ENCODE results near the gene FARP2. TPM values are rescaled to one million over a fixed set of nuclear protein-coding genes. Genes with fewer than 3 reads are reported as not detected.
"Not testable (repeated sequence)": the region's sequence is repeated elsewhere in the genome, so short reads cannot be mapped to it uniquely, and the experiment has no call there.

Gene FARP2
- polyA plus RNA-seq, 1 of the 3 experiments (the other 2 are of a cell fraction) = 11.5 TPM

DNA sequence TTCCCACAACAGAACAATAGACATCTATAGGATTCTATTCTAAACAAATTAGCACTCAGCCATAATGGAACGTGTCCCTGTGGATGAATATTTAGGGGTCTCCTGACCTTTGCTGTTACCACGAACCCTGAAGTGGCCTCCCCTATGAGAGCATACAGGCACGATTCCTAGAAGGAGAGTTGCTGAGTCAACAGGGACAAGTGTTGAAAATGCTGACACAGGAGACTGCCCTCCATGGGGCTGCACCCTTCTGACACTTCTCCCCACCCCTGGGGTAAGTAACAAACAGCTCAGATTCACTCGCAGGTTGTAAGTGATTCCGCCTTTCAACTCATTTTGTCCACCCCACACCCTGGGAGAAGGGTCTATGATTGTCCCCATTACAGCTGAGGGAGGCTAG lies 166.4 kb downstream of the FARP2 start:
- Histone ChIP-seq H3K9me3 (no peaks in the 10 kb centered on the region), H3K27ac (ENCODE audit: low read depth in 2 of 2, low read length in 1 of 2) (no peak overlapping the region), H3K4me1 (ENCODE audit: control insufficient read depth in 1 of 2, insufficient read depth in 2 of 2, low read depth in 1 of 2, low read length in 1 of 2) (no peaks in the 10 kb centered on the region), H3K4me3 (ENCODE audit: low read depth in 2 of 2, low read length in 1 of 2) (no peak overlapping the region), H4K20me1 (ENCODE audit: insufficient read depth) (no peaks in the 10 kb centered on the region), H3K9me2 (no peaks in the 10 kb centered on the region), H3K27me3 (ENCODE audit: insufficient read depth) (no peaks in the 10 kb centered on the region), H2AFZ (ENCODE audit: low read depth) (no peak overlapping the region), H3K4me2 (no peak overlapping the region), H3K79me2 (ENCODE audit: insufficient read depth) (no peaks in the 10 kb centered on the region), H3K36me3 (replicated peaks in 1 of 2; ENCODE audit: control insufficient read depth in 1 of 2, insufficient read depth in 2 of 2, low read length in 1 of 2) (no peaks in the 10 kb centered on the region), H3F3A (replicated peaks; ENCODE audit: insufficient read depth) (no peaks in the 10 kb centered on the region), H3K9ac (no peak overlapping the region)
- POLR2A ChIA-PET = no interaction called here
- WGBS (ENCODE audit: low lambda C conversion rate) = 83% methylated on average over 5 of the region's 5 CpGs
- CTCF ChIA-PET = no interaction called here
- TF ChIP-seq TCF12 (IDR thresholded peaks at IDR 0.05) (no peak), GABPA (IDR thresholded peaks at IDR 0.05; ENCODE audit: low read depth) (no peak)
- no peak for DNase-seq

DNA sequence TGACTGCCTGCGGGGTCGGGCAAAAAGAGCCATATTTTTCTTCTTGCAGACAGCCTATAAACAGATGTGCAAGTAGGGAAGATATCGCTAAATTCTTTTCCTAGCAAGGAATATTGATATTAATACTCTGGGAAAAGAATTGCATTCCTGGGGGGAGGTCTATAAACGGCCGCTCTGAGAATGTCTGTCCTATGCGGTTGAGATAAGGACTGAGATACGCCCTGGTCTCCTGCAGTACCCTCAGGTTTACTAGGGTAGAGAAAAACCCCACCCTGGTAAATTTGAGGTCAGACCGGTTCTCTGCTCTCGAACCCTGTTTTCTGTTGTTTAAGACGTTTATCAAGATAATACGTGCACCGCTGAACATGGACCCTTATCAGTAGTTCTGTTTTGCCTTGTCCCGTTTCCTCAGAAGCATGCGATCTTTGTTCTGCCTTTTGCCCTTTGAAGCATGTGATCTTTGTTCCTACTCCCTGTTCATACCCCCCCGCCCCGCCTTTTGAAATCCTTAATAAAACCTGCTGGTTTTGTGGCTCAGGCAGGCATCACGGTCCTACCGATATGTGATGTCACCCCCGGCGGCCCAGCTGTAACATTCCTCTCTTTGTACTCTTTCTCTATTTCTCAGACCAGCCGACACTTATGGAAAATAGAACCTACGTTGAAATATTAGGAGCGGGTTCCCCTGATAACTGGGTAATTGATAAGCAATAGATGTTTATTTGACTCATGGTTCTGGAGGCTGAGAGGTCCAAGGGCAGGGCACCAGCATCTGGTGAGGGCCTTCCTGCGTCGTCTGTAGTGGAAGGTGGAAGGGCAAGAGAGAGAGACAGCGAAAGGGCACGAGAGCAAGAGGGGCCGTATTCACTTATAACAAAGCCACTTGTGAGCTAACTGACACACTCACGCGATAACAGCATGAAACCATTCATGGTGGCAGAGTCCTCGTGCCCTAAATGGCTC lies 170.0 kb downstream of the FARP2 start:
- POLR2A ChIA-PET; DNase-seq; H2AFZ ChIP-seq (ENCODE audit: low read depth); H3K27me3 ChIP-seq (ENCODE audit: insufficient read depth); H3K4me2 ChIP-seq; H3K79me2 ChIP-seq (ENCODE audit: insufficient read depth); H3K4me1 ChIP-seq (ENCODE audit: control insufficient read depth in 1 of 2, insufficient read depth in 2 of 2, low read depth in 1 of 2, low read length in 1 of 2); H3K36me3 ChIP-seq (replicated peaks in 1 of 2; ENCODE audit: control insufficient read depth in 1 of 2, insufficient read depth in 2 of 2, low read length in 1 of 2); H3K9ac ChIP-seq; H4K20me1 ChIP-seq (ENCODE audit: insufficient read depth); H3K9me3 ChIP-seq; CTCF ChIA-PET; H3F3A ChIP-seq (replicated peaks; ENCODE audit: insufficient read depth); H3K9me2 ChIP-seq; H3K4me3 ChIP-seq (ENCODE audit: low read depth in 2 of 2, low read length in 1 of 2); H3K27ac ChIP-seq (ENCODE audit: low read depth in 2 of 2, low read length in 1 of 2): not testable (repeated sequence)
- 63% methylated on average over 31 of the region's 31 CpGs for WGBS (ENCODE audit: low lambda C conversion rate)

DNA sequence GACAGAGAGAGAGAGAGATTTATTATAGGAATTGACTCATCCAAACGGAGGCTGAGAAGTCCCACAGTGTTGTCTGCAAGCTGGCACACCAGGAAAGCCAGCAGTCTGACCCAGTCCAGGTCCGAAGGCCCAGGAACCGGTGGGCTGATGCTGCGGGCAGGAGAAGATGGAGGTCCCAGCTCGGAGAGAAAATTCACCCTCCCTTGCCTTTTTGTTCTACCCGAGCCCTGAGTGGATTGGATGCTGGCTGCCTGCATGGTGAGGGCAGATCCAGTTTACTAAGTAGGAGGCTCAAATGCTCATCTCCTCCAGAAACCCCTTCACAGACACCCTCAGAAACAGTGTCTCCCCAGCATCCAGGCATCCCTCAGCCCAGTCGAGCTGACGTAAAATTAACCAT lies 174.5 kb downstream of the FARP2 start:
- no peak overlapping the region for H3K4me3 ChIP-seq (ENCODE audit: low read depth in 2 of 2, low read length in 1 of 2)
- H3K9me2 ChIP-seq = no peaks in the 10 kb centered on the region
- TF ChIP-seq, protein P1, sequence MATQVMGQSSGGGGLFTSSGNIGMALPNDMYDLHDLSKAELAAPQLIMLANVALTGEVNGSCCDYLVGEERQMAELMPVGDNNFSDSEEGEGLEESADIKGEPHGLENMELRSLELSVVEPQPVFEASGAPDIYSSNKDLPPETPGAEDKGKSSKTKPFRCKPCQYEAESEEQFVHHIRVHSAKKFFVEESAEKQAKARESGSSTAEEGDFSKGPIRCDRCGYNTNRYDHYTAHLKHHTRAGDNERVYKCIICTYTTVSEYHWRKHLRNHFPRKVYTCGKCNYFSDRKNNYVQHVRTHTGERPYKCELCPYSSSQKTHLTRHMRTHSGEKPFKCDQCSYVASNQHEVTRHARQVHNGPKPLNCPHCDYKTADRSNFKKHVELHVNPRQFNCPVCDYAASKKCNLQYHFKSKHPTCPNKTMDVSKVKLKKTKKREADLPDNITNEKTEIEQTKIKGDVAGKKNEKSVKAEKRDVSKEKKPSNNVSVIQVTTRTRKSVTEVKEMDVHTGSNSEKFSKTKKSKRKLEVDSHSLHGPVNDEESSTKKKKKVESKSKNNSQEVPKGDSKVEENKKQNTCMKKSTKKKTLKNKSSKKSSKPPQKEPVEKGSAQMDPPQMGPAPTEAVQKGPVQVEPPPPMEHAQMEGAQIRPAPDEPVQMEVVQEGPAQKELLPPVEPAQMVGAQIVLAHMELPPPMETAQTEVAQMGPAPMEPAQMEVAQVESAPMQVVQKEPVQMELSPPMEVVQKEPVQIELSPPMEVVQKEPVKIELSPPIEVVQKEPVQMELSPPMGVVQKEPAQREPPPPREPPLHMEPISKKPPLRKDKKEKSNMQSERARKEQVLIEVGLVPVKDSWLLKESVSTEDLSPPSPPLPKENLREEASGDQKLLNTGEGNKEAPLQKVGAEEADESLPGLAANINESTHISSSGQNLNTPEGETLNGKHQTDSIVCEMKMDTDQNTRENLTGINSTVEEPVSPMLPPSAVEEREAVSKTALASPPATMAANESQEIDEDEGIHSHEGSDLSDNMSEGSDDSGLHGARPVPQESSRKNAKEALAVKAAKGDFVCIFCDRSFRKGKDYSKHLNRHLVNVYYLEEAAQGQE (IDR thresholded peaks at IDR 0.05; ENCODE audit: low read depth, low read length) = no peak
- TF ChIP-seq RFX5 (IDR thresholded peaks at IDR 0.05; ENCODE audit: low read length) (no peak), FOSL2 (IDR thresholded peaks at IDR 0.05; ENCODE audit: borderline replicate concordance, low read depth) (no peak), TAF1 (IDR thresholded peaks at IDR 0.05; ENCODE audit: borderline replicate concordance, low read depth, low read length) (no peak)
- TF ChIP-seq, protein P2, sequence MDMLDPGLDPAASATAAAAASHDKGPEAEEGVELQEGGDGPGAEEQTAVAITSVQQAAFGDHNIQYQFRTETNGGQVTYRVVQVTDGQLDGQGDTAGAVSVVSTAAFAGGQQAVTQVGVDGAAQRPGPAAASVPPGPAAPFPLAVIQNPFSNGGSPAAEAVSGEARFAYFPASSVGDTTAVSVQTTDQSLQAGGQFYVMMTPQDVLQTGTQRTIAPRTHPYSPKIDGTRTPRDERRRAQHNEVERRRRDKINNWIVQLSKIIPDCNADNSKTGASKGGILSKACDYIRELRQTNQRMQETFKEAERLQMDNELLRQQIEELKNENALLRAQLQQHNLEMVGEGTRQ (IDR thresholded peaks at IDR 0.05; ENCODE audit: borderline replicate concordance, low read depth, low read length) = no peak
- H3K79me2 ChIP-seq (ENCODE audit: insufficient read depth) = no peaks in the 10 kb centered on the region
- CTCF ChIA-PET = no interaction called here
- no peak for DNase-seq
- H3K9ac ChIP-seq = no peak overlapping the region
- no peaks in the 10 kb centered on the region for H3K9me3 ChIP-seq
- no peak overlapping the region for H3K27ac ChIP-seq (ENCODE audit: low read depth in 2 of 2, low read length in 1 of 2)
- no peak overlapping the region for H2AFZ ChIP-seq (ENCODE audit: low read depth)
- no peak overlapping the region for H3K4me2 ChIP-seq
- 57% methylated on average over 7 of the region's 8 CpGs for WGBS (ENCODE audit: low lambda C conversion rate)
- no peaks in the 10 kb centered on the region for H3K36me3 ChIP-seq (replicated peaks in 1 of 2; ENCODE audit: control insufficient read depth in 1 of 2, insufficient read depth in 2 of 2, low read length in 1 of 2)
- H3F3A ChIP-seq (replicated peaks; ENCODE audit: insufficient read depth) = no peaks in the 10 kb centered on the region
- POLR2A ChIA-PET = no interaction called here
- no peaks in the 10 kb centered on the region for H3K27me3 ChIP-seq (ENCODE audit: insufficient read depth)
- H4K20me1 ChIP-seq (ENCODE audit: insufficient read depth) = no peaks in the 10 kb centered on the region
- peaks cover 0 to 7% of the 10 kb centered on the region in 2 experiments; a peak in 1 of 4 replicates for H3K4me1 ChIP-seq (ENCODE audit: control insufficient read depth in 1 of 2, insufficient read depth in 2 of 2, low read depth in 1 of 2, low read length in 1 of 2)
